HFF-Myc (cell line): ENCODE results near the gene TPO.

Experiments used
- DNase-seq: peaks from one replicate; pipeline ENCODE4 v3.0.0-alpha.2; 2011; ENCODE audit warnings: low read depth; ENCODE audit errors: extremely low read depth
- H3K4me3 ChIP-seq: replicated peaks from 2 replicates; pipeline ENCODE4 v1.5.1; 2011; ENCODE audit warnings: low read depth, mild to moderate bottlenecking, control low read depth, low read length
- TF ChIP-seq, protein P1 (sequence below): IDR thresholded peaks from 2 replicates; pipeline ENCODE4 v1.5.1; 2012; ENCODE audit warnings: mild to moderate bottlenecking, low read depth, low read length, control low read depth; ENCODE audit errors: missing control alignments

Gene TPO

GRCh38 chr2:1429895-1430294 is 16.6 kb downstream of the TPO start:
- H3K4me3 ChIP-seq: no peak overlapping the region
- no peak for DNase-seq
- TF ChIP-seq, protein P1, sequence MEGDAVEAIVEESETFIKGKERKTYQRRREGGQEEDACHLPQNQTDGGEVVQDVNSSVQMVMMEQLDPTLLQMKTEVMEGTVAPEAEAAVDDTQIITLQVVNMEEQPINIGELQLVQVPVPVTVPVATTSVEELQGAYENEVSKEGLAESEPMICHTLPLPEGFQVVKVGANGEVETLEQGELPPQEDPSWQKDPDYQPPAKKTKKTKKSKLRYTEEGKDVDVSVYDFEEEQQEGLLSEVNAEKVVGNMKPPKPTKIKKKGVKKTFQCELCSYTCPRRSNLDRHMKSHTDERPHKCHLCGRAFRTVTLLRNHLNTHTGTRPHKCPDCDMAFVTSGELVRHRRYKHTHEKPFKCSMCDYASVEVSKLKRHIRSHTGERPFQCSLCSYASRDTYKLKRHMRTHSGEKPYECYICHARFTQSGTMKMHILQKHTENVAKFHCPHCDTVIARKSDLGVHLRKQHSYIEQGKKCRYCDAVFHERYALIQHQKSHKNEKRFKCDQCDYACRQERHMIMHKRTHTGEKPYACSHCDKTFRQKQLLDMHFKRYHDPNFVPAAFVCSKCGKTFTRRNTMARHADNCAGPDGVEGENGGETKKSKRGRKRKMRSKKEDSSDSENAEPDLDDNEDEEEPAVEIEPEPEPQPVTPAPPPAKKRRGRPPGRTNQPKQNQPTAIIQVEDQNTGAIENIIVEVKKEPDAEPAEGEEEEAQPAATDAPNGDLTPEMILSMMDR: no peak

DNA sequence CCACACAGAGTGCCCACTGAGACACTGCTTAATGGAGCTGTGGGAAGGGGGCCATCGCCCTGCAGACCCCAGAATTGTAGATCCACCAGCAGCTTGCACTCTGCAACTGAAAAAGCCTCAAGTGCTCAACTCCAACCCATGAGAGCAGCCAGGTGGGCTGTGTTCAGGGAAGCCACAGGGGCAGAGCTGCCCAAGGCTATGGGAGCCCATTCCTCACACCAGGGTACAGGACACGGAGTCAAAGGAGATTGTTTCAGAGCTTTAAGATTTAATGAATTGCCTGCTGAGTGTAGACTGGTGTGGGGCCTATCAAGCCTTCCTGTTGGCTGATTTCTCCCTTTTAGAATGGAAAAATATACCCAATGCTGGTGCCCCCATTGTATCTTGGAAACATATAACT is 17.2 kb downstream of the TPO start:
- DNase-seq: no peak
- TF ChIP-seq, protein P1: no peak
- no peak overlapping the region for H3K4me3 ChIP-seq

DNA sequence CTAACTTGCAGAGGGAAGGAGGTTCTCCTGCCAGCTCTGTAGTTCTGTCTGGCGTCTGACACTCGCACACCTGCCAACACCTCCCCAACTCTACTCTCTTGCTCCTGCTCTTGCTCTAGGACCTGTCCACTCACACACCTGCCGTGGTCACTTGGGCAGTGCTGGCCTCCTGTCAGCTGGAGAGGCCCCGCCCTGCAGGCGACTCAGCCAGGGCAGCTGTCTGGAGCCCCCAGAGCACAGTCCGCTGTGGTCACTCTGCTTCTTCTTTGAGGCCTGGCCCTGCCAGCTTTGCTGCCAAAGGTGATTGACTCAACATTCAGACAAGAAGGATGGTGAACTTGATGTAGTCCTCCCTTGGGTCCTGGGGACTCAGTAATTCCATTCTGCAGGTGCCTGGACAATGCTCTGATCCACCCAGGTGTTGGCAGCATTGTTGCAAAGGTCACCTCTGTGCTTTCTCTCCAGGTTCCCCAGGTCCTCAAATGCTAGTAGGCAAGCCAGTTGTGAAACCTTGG is 18.7 kb downstream of the TPO start:
- no peak overlapping the region for H3K4me3 ChIP-seq
- DNase-seq: no peak
- TF ChIP-seq, protein P1: no peak

DNA sequence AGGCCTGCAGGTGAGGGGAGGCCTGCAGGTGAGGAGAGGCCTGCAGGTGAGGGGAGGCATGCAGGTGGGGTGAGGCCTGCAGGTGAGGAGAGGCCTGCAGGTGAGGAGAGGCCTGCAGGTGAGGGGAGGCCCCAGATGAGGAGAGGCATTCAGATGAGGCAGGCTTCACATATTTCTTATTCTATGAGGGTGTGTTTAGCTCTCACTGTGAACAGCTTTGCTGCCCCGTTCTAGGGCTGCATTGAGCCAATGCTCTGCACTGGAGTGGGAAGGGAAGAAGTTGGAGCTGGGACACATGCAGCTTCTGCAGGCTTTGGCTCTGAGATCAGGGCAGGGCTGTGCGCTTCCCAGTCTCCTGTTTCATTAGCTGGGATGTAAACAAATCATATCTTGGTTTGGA is 19.5 kb downstream of the TPO start:
- DNase-seq: no peak
- H3K4me3 ChIP-seq: no peak overlapping the region
- TF ChIP-seq, protein P1: no peak

DNA sequence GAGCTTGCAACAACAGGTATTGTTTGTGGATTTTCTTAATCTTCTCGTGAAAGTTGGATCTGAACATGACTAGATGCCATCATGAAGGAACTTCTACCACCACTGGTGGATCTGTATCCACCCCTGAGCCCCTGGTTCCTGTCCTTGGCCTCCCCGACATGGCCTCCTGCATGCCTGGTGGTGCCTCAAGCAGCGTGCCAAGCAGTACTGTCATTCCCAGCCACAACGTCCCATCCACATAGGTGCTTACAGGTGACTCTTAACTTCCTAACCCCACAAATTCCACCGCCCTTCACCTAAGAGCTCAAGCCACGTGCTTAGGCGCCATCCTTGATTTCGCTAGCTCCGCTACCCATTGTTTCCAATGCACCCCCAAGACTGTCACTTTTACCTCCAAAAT is 23.1 kb downstream of the TPO start:
- TF ChIP-seq, protein P1: no peak
- DNase-seq: no peak

DNA sequence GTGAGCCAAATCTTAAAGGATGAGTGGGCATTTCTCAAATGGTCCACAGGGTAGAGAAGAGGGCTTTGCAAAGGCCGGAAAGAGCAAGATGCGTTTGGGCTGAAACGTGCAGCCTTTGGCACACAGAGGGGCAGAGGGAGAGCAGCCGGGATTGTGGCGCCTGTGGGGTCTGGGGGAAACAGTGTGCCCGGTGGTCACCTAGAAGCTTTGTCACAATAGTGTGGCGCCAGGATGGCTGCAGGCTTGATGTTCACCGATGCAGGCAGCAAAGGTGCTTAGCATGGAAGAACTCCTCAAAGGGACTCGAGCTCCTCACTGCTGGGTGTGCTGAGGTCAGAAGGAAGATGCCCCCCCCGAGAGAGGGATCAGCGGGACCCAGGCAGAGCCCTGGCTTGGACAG is 23.8 kb downstream of the TPO start:
- TF ChIP-seq, protein P1: no peak
- H3K4me3 ChIP-seq: no peak overlapping the region
- no peak for DNase-seq

More for the DNA sequence above, 23.1 kb downstream of the TPO start:
- no peak overlapping the region for H3K4me3 ChIP-seq

- no peak for DNase-seq
- no peak overlapping the region for H3K4me3 ChIP-seq
- TF ChIP-seq, protein P1: no peak
Observed at GRCh38 chr2:1437537-1437936, 24.3 kb downstream of the TPO start.
